B cell (primary cell): ENCODE measurements around the gene NIPBL. TPM values are rescaled to one million over a fixed set of nuclear protein-coding genes. Genes with fewer than 3 reads are reported as not detected.

Experiments used
- ATAC-seq: fragments of 200-7000 bp; cut with Tn5 transposase; one replicate; pipeline ENCODE4 v1.10.0; 2021; ENCODE audit warnings: low read depth, mild to moderate bottlenecking, moderate number of reproducible peaks, moderate library complexity
- CTCF ChIA-PET: fragments of 350-600 bp; sonication (Branson Sonifier 250); formaldehyde crosslinking; loops from one replicate; lab custom pipeline; 2021; ENCODE audit warnings: antibody characterized with exemption, inconsistent platforms; lab: Charles Lee
- POLR2A ChIA-PET: fragments of 350-600 bp; sonication (Branson Sonifier 250); formaldehyde crosslinking; loops from one replicate; lab custom pipeline; 2021; ENCODE audit warnings: antibody characterized with exemption; lab: Charles Lee
- DNase-seq: peaks from one replicate; pipeline ENCODE4 v3.0.0; 2013
- H2AFZ ChIP-seq: 2 replicates; pipeline ENCODE4 v1.6.1; 2012; ENCODE audit warnings: mild to moderate bottlenecking, low read depth, low read length; ENCODE audit not compliant: insufficient read depth, poor library complexity, severe bottlenecking
- H3K27ac ChIP-seq, 2 donors: 1 replicate in 1 of 2; 2 replicates in 1 of 2; pipeline ENCODE4 v1.5.1; 2012 to 2013; ENCODE audit warnings: low read length in 2 of 2, mild to moderate bottlenecking in 2 of 2, moderate library complexity in 1 of 2
- H3K27me3 ChIP-seq, 4 experiments: fragments of 200-600 bp in 1 of 4; sonication (generic) in 1 of 4; replicated peaks in 1 of 4; 1 replicate in 2 of 4; 2 replicates in 2 of 4; pipeline versions ENCODE4 v1.6.1 to v1.7.0; 2013 to 2016; ENCODE audit warnings: low read length in 3 of 4, mild to moderate bottlenecking in 2 of 4, mixed read lengths in 1 of 4, moderate library complexity in 1 of 4; ENCODE audit not compliant: insufficient read depth in 4 of 4, control insufficient read depth in 3 of 4; ENCODE audit errors: control extremely low read depth in 1 of 4
- H3K36me3 ChIP-seq, 2 experiments: replicated peaks in 1 of 2; 1 replicate in 1 of 2; 2 replicates in 1 of 2; pipeline versions ENCODE4 v1.6.1 to v1.7.1; 2013; ENCODE audit warnings: low read length in 1 of 2; ENCODE audit not compliant: insufficient read depth in 2 of 2, control insufficient read depth in 1 of 2; ENCODE audit errors: control extremely low read depth in 1 of 2, extremely low read depth in 1 of 2
- H3K4me1 ChIP-seq, 2 donors: fragments of 200-600 bp in 1 of 2; sonication (generic) in 1 of 2; 1 replicate in 1 of 2; 2 replicates in 1 of 2; pipeline versions ENCODE4 v1.5.1 to v1.6.1; 2013 to 2017; ENCODE audit warnings: low read length in 2 of 2; ENCODE audit not compliant: control insufficient read depth in 2 of 2, insufficient read depth in 2 of 2
- H3K4me2 ChIP-seq: replicated peaks from 2 replicates; pipeline ENCODE3; 2012; ENCODE audit warnings: mild to moderate bottlenecking, low read depth, low read length; ENCODE audit not compliant: poor library complexity, severe bottlenecking
- H3K4me3 ChIP-seq, 5 experiments: fragments of 200-600 bp in 1 of 5; sonication (generic) in 1 of 5; 1 replicate in 3 of 5; 2 replicates in 2 of 5; pipeline versions ENCODE4 v1.5.1 to v1.7.0; 2011 to 2016; ENCODE audit warnings: low read length in 4 of 5, mild to moderate bottlenecking in 4 of 5, low read depth in 2 of 5, control low read depth in 1 of 5, moderate library complexity in 1 of 5; ENCODE audit not compliant: insufficient read depth in 1 of 5; ENCODE audit errors: control extremely low read depth in 1 of 5, extremely low read depth in 1 of 5
- H3K79me2 ChIP-seq: fragments of 200-600 bp; sonication (generic); one replicate; pipeline ENCODE4 v1.6.0; 2016; ENCODE audit warnings: low read length; ENCODE audit not compliant: control insufficient read depth, insufficient read depth
- H3K9ac ChIP-seq: fragments of 200-600 bp; sonication (generic); 2 replicates; pipeline ENCODE4 v1.6.1; 2017; ENCODE audit warnings: mild to moderate bottlenecking, low read length, moderate library complexity
- H3K9me3 ChIP-seq, 3 donors: one replicate each; pipeline versions ENCODE4 v1.6.1 to v1.7.1; 2013; ENCODE audit warnings: low read length in 2 of 3; ENCODE audit not compliant: control insufficient read depth in 2 of 3, insufficient read depth in 1 of 3; ENCODE audit errors: control extremely low read depth in 1 of 3
- H4K20me1 ChIP-seq: 2 replicates; pipeline ENCODE4 v1.6.0; 2012; ENCODE audit warnings: mild to moderate bottlenecking, low read length; ENCODE audit not compliant: insufficient read depth, control insufficient read depth, poor library complexity, severe bottlenecking
- H3K27ac Mint-ChIP-seq: one replicate; pipeline ENCODE4 v1.8.0; 2021; ENCODE audit warnings: mixed read lengths
- H3K27me3 Mint-ChIP-seq: one replicate; pipeline ENCODE4 v1.8.0; 2021; ENCODE audit warnings: mixed read lengths
- H3K4me1 Mint-ChIP-seq: one replicate; pipeline ENCODE4 v1.8.0; 2021; ENCODE audit warnings: mixed read lengths
- H3K4me3 Mint-ChIP-seq: one replicate; pipeline ENCODE4 v1.8.0; 2021; ENCODE audit warnings: mixed read lengths
- H3K9me3 Mint-ChIP-seq: one replicate; pipeline ENCODE4 v1.8.0; 2022; ENCODE audit warnings: mixed read lengths; ENCODE audit not compliant: insufficient read depth
- EZH2 ChIP-seq: IDR thresholded peaks from 2 replicates; pipeline ENCODE4 v1.6.1; 2012; ENCODE audit warnings: borderline replicate concordance, low read depth, mild to moderate bottlenecking, moderate library complexity, low read length; ENCODE audit not compliant: insufficient read depth, poor library complexity, severe bottlenecking
- WGBS: methylation state at CpG from one replicate; pipeline ENCODE4 v1.1.5; 2013; ENCODE audit warnings: missing lambda C conversion rate; ENCODE audit not compliant: insufficient coverage; 5-methylcytosine and 5-hydroxymethylcytosine counted together
- intact Hi-C: fragments of 100-400 bp; cut with micrococcal nuclease; formaldehyde crosslinking; loops from one replicate; pipeline ENCODE4 v1.10.0; 2022
- polyA plus RNA-seq: library from polyadenylated mRNA; depleted of rRNA; stranded (reverse); fragments of >200 nt; gene quantifications from 2 replicates; pipeline ENCODE4 v1.2.3, GENCODE V29; 2012
- total RNA-seq, 2 donors: library from RNA; stranded (reverse); fragments of 120-200 nt in 1 of 2; gene quantifications; 1 replicate in 1 of 2; 2 replicates in 1 of 2; pipeline versions ENCODE4 v1.2.3 to v1.2.4, GENCODE V29; 2013 to 2022
- TF ChIP-seq, protein P1 (sequence below): fragments of 200-600 bp; IDR thresholded peaks from one replicate; pipeline ENCODE4 v1.8.0; 2022; ENCODE audit warnings: antibody characterized with exemption, mild to moderate bottlenecking

NIPBL gene
- total and polyA plus RNA-seq, 2 donors (not counting 1 experiment from before 2014, with no cell fraction given): 24.7 to 112 TPM

DNA sequence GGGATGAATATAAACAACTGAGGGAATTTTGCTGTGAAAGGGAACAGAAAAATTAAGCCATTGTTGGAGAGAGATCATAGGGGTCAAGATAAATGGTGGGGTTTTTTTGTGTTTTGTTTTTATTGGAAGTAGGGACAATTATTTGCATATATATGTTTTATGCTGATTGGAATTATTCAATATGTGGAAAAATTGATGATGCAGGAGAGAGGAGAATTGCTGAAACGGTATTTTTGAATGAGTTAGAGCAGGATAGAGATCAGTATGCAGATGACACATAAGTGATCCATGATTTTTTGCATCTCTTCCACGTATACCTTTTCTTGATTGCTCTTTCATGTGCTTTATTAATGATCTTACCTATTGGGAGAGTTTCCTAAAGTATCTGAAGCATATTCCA, 67.5 kb downstream of the NIPBL start:
- Histone ChIP-seq H3K27ac (no peak overlapping the region), H3K36me3 (peaks cover 0 to 2% of the 10 kb centered on the region in 2 experiments), H3K4me1 (no peaks in the 10 kb centered on the region), H3K4me2 (no peak overlapping the region), H3K4me3 (no peak overlapping the region), H3K9ac (no peak overlapping the region), H3K9me3 (no peaks in the 10 kb centered on the region), H4K20me1 (peaks cover 59% of the 10 kb centered on the region), H3K27me3 (no peaks in the 10 kb centered on the region), H3K79me2 (peaks cover 82% of the 10 kb centered on the region), H2AFZ (no peak overlapping the region)
- no peaks in the 10 kb centered on the region for H3K27me3 Mint-ChIP-seq
- ATAC-seq (no peak), DNase-seq (no peak)
- H3K27ac Mint-ChIP-seq: no peak overlapping the region
- no CpG with 5 or more reads among the region's 2 CpGs for WGBS
- ChIA-PET CTCF (interaction anchor here (0.9 to 3.5 kb wide), 5 partner anchors 9 to 209 kb away, joined by 4 to 17 read pairs (median 7); no protein-coding TSS in a partner anchor), POLR2A (no interaction called here)
- H3K4me1 Mint-ChIP-seq: peaks cover 43% of the 10 kb centered on the region
- H3K9me3 Mint-ChIP-seq: no peaks in the 10 kb centered on the region
- intact Hi-C loops: loop anchor here (1.0 to 5.0 kb wide), 5 partner anchors 13 to 215 kb away; partner anchors contain the start of gene NIPBL
- no peak for TF ChIP-seq EZH2
- TF ChIP-seq, protein P1, sequence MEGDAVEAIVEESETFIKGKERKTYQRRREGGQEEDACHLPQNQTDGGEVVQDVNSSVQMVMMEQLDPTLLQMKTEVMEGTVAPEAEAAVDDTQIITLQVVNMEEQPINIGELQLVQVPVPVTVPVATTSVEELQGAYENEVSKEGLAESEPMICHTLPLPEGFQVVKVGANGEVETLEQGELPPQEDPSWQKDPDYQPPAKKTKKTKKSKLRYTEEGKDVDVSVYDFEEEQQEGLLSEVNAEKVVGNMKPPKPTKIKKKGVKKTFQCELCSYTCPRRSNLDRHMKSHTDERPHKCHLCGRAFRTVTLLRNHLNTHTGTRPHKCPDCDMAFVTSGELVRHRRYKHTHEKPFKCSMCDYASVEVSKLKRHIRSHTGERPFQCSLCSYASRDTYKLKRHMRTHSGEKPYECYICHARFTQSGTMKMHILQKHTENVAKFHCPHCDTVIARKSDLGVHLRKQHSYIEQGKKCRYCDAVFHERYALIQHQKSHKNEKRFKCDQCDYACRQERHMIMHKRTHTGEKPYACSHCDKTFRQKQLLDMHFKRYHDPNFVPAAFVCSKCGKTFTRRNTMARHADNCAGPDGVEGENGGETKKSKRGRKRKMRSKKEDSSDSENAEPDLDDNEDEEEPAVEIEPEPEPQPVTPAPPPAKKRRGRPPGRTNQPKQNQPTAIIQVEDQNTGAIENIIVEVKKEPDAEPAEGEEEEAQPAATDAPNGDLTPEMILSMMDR: no peak
- no peak overlapping the region for H3K4me3 Mint-ChIP-seq

DNA sequence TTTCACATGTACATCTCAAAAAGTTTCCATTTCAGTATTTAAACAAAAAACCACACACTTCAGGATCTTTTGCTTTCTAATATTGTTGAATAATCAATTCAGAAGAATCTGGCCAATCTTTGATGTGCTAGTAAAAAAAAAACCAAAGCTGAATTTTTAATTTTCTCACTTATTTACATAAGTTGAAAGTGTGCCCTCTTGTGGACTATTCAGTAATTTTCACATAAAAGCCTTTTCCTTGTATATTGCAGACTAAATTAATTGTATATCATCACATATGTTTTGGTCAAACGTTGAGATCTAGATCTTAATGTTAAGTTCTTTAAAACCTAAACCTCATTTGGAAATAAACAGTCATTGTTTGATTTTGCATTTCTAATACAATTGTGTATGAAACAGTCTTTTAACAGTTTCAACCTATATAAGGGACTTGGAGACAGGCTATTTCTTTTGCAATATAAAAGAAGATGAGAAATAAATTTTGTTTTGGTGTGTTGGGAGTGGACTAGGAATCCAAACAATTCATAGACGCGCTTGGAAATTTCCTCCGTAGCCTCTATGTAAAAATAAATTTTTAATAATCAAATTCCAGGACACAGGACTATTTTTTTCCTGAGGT, 68.1 kb downstream of the NIPBL start:
- Histone ChIP-seq H3K36me3 (no peaks in the 10 kb centered on the region), H2AFZ (no peak overlapping the region), H3K79me2 (peaks cover 81% of the 10 kb centered on the region), H3K27ac (no peak overlapping the region), H3K9ac (no peak overlapping the region), H3K9me3 (no peaks in the 10 kb centered on the region), H3K4me3 (no peak overlapping the region), H3K27me3 (no peaks in the 10 kb centered on the region), H3K4me2 (no peak overlapping the region), H4K20me1 (peaks cover 59% of the 10 kb centered on the region), H3K4me1 (no peaks in the 10 kb centered on the region)
- no peak for ATAC-seq
- H3K4me3 Mint-ChIP-seq: no peak overlapping the region
- intact Hi-C loops: loop anchor here (1.0 to 5.0 kb wide), 5 partner anchors 14 to 216 kb away; partner anchors contain the start of gene NIPBL
- no peak overlapping the region for H3K27ac Mint-ChIP-seq
- ChIA-PET CTCF (interaction anchor here (0.9 to 3.5 kb wide), 10 partner anchors 9 to 254 kb away, joined by 4 to 17 read pairs (median 7); no protein-coding TSS in a partner anchor), POLR2A (interaction anchor here (0.7 kb wide), 1 partner anchor 8 kb away, joined by 3 read pairs; no protein-coding TSS in a partner anchor)
- DNase-seq: peak; percentile 71
- H3K4me1 Mint-ChIP-seq: peaks cover 42% of the 10 kb centered on the region
- H3K27me3 Mint-ChIP-seq: no peaks in the 10 kb centered on the region
- WGBS: no CpG with 5 or more reads among the region's 4 CpGs
- no peaks in the 10 kb centered on the region for H3K9me3 Mint-ChIP-seq
- TF ChIP-seq EZH2: no peak
- TF ChIP-seq, protein P1: peak; percentile 77
